SK-N-SH (cell line): ENCODE measurements around the gene CPED1. TPM values are rescaled to one million over a fixed set of nuclear protein-coding genes. Genes with fewer than 3 reads are reported as not detected.
A peak's percentile ranks its signal among the peaks of the same experiment; 100 is the strongest.

ENCODE experiments used
- CTCF ChIA-PET: fragments of 300-600, 350-600 bp; formaldehyde crosslinking; extraction: SDS; loops from one replicate; lab custom pipeline; 2021; lab: Yijun Ruan, JAX
- POLR2A ChIA-PET: fragments of 350-600 bp; sonication (Branson Sonifier 250); formaldehyde crosslinking; extraction: SDS; loops from one replicate; lab custom pipeline; 2020; ENCODE audit warnings: antibody characterized with exemption, inconsistent platforms; lab: Yijun Ruan, JAX
- DNase-seq: peaks from one replicate; pipeline ENCODE4 v3.0.0; 2012
- H2AFZ ChIP-seq: fragments of 200-600 bp; sonication (generic); 2 replicates; pipeline ENCODE4 v1.8.1; 2016; ENCODE audit warnings: antibody characterized with exemption, mild to moderate bottlenecking, low read depth
- H3F3A ChIP-seq: fragments of 200-600 bp; sonication (generic); replicated peaks from 2 replicates; pipeline ENCODE3; 2016; ENCODE audit warnings: antibody characterized with exemption, mild to moderate bottlenecking; ENCODE audit not compliant: insufficient read depth
- H3K27ac ChIP-seq, 2 experiments: fragments of 200-500 bp in 1 of 2; fragments of 200-600 bp in 1 of 2; sonication (Bioruptor generic) in 1 of 2; sonication (generic), shearing (Covaris generic) in 1 of 2; 2 replicates each; pipeline versions ENCODE4 v1.5.1 to v1.6.1; 2014 to 2016; ENCODE audit warnings: low read depth in 2 of 2, inconsistent platforms in 1 of 2, low read length in 1 of 2, mild to moderate bottlenecking in 1 of 2, mixed read lengths in 1 of 2
- H3K27me3 ChIP-seq: fragments of 200-600 bp; sonication (generic), shearing (Covaris generic); 2 replicates; pipeline ENCODE4 v1.6.1; 2016; ENCODE audit warnings: mixed run types; ENCODE audit not compliant: insufficient read depth
- H3K36me3 ChIP-seq, 2 experiments: fragments of 200-500 bp in 1 of 2; fragments of 200-600 bp in 1 of 2; sonication (Bioruptor generic) in 1 of 2; sonication (generic) in 1 of 2; replicated peaks in 1 of 2; 2 replicates each; pipeline versions ENCODE3 to v1.5.1; 2014 to 2016; ENCODE audit warnings: low read length in 1 of 2, mild to moderate bottlenecking in 1 of 2; ENCODE audit not compliant: insufficient read depth in 2 of 2, control insufficient read depth in 1 of 2
- H3K4me1 ChIP-seq, 2 experiments: fragments of 200-500 bp in 1 of 2; fragments of 200-600 bp in 1 of 2; sonication (Bioruptor generic) in 1 of 2; sonication (generic), shearing (Covaris generic) in 1 of 2; 2 replicates each; pipeline versions ENCODE4 v1.5.1 to v1.6.1; 2014 to 2016; ENCODE audit warnings: low read depth in 1 of 2, low read length in 1 of 2, mixed run types in 1 of 2; ENCODE audit not compliant: insufficient read depth in 2 of 2, control insufficient read depth in 1 of 2
- H3K4me2 ChIP-seq: fragments of 200-600 bp; sonication (generic), shearing (Covaris generic); 2 replicates; pipeline ENCODE4 v1.6.1; 2017; ENCODE audit warnings: mixed run types
- H3K4me3 ChIP-seq, 2 experiments: fragments of 200-500 bp in 1 of 2; fragments of 200-600 bp in 1 of 2; sonication (Bioruptor generic) in 1 of 2; sonication (generic), shearing (Covaris generic) in 1 of 2; 2 replicates each; pipeline versions ENCODE4 v1.5.1 to v1.8.1; 2014 to 2016; ENCODE audit warnings: low read depth in 2 of 2, inconsistent platforms in 1 of 2, low read length in 1 of 2, mild to moderate bottlenecking in 1 of 2, mixed read lengths in 1 of 2, moderate library complexity in 1 of 2
- H3K79me2 ChIP-seq: fragments of 200-600 bp; sonication (generic); 2 replicates; pipeline ENCODE4 v1.8.1; 2017; ENCODE audit warnings: mild to moderate bottlenecking; ENCODE audit not compliant: insufficient read depth
- H3K9ac ChIP-seq: fragments of 200-600 bp; sonication (generic); 2 replicates; pipeline ENCODE4 v1.6.1; 2017; ENCODE audit warnings: mixed run types
- H3K9me2 ChIP-seq: fragments of 200-600 bp; sonication (generic); 2 replicates; pipeline ENCODE4 v1.6.1; 2017; ENCODE audit warnings: mixed run types
- H3K9me3 ChIP-seq: fragments of 200-600 bp; sonication (generic); 2 replicates; pipeline ENCODE4 v1.6.1; 2017; ENCODE audit warnings: mixed run types, mild to moderate bottlenecking, moderate library complexity
- H4K20me1 ChIP-seq: fragments of 200-600 bp; sonication (generic); 2 replicates; pipeline ENCODE4 v1.6.1; 2017; ENCODE audit warnings: mild to moderate bottlenecking, mixed run types; ENCODE audit not compliant: insufficient read depth
- CHD2 ChIP-seq: fragments of 150-350 bp; IDR thresholded peaks from 2 replicates; pipeline ENCODE4 v1.6.1; 2018; ENCODE audit warnings: low read length; ENCODE audit not compliant: partially characterized antibody
- EP300 ChIP-seq, 2 experiments: IDR thresholded peaks; 2 replicates each; pipeline versions ENCODE4 v1.4.0 to v1.6.1; 2012; ENCODE audit warnings: borderline replicate concordance in 1 of 2, low read depth in 1 of 2, low read length in 1 of 2
- EZH2phosphoT487 ChIP-seq: fragments of 200-600 bp; sonication (generic); IDR thresholded peaks from 2 replicates; pipeline ENCODE4 v1.6.1; 2017; ENCODE audit warnings: low read depth, mixed run types, mild to moderate bottlenecking, antibody characterized with exemption, moderate library complexity, borderline replicate concordance
- GATA2 ChIP-seq: sonication (generic); formaldehyde crosslinking; IDR thresholded peaks from 2 replicates; pipeline ENCODE4 v1.5.0; 2020; ENCODE audit warnings: mild to moderate bottlenecking, missing genetic modification reagents
- IRF3 ChIP-seq: fragments of 150-350 bp; IDR thresholded peaks from 2 replicates; pipeline ENCODE4 v1.6.1; 2016; ENCODE audit warnings: mild to moderate bottlenecking, low read depth, low read length
- MAX ChIP-seq: IDR thresholded peaks from 2 replicates; pipeline ENCODE4 v1.4.0; 2012; ENCODE audit warnings: low read depth
- RCOR1 ChIP-seq: fragments of 150-350 bp; IDR thresholded peaks from 2 replicates; pipeline ENCODE4 v1.6.1; 2017; ENCODE audit warnings: antibody characterized with exemption, low read length
- RFX5 ChIP-seq: IDR thresholded peaks from 2 replicates; pipeline ENCODE4 v1.6.1; 2012; ENCODE audit warnings: mild to moderate bottlenecking, improper control_type of control experiment, low read length
- RXRA ChIP-seq: IDR thresholded peaks from 2 replicates; pipeline ENCODE4 v1.4.0; 2012; ENCODE audit warnings: low read depth, mild to moderate bottlenecking, borderline replicate concordance
- SIN3A ChIP-seq: IDR thresholded peaks from 2 replicates; pipeline ENCODE4 v1.6.1; 2012; ENCODE audit warnings: low read depth, mild to moderate bottlenecking, low read length, moderate library complexity, borderline replicate concordance
- USF2 ChIP-seq: fragments of 150-350 bp; IDR thresholded peaks from 2 replicates; pipeline ENCODE4 v1.6.1; 2017; ENCODE audit warnings: antibody characterized with exemption, low read length, low read depth, borderline replicate concordance
- YY1 ChIP-seq: IDR thresholded peaks from 2 replicates; pipeline ENCODE4 v1.4.0; 2012; ENCODE audit warnings: low read depth, mild to moderate bottlenecking
- ZBTB33 ChIP-seq: IDR thresholded peaks from 2 replicates; pipeline ENCODE4 v1.4.0; 2012; ENCODE audit warnings: low read depth, borderline replicate concordance
- WGBS: methylation state at CpG from one replicate; pipeline ENCODE4 v1.1.6; 2017; ENCODE audit warnings: low lambda C conversion rate; 5-methylcytosine and 5-hydroxymethylcytosine counted together
- polyA plus RNA-seq, 3 experiments: library from polyadenylated mRNA; depleted of rRNA; stranded (reverse); fragments of >200 nt; gene quantifications; 2 replicates each; pipeline ENCODE4 v1.2.3, GENCODE V29; 2012

The CPED1 gene
- polyA plus RNA-seq, 1 of the 3 experiments (the other 2 are of a cell fraction), result 4.4 TPM

- H3K4me1 ChIP-seq, result peaks cover 5 to 20% of the 10 kb centered on the region in 2 experiments; a peak in 2 of 4 replicates
- no peaks in the 10 kb centered on the region for H3K9me2 ChIP-seq
- WGBS, result 1% methylated on average over 10 of the region's 10 CpGs
- TF ChIP-seq RCOR1 (peak; percentile 68; the same call in 1 of the 2 replicates), ZBTB33 (no peak)
- POLR2A ChIA-PET, result interaction anchor here (0.6 to 1.5 kb wide), 16 partner anchors 9 to 1729 kb away, joined by 3 to 11 read pairs (median 3); partner anchors contain the start of genes CPED1, FAM3C and TSPAN12
- H3F3A ChIP-seq, result no peaks in the 10 kb centered on the region
- H3K36me3 ChIP-seq, result peaks cover 20 to 21% of the 10 kb centered on the region in 2 experiments
- H3K4me2 ChIP-seq, result peak overlapping the region; percentile 73
- peak overlapping the region in 1 of 2 experiments; percentile 18; a peak in 1 of 4 replicates for H3K27ac ChIP-seq
- H4K20me1 ChIP-seq, result no peaks in the 10 kb centered on the region
- CTCF ChIA-PET, result interaction anchor here (0.8 to 2.4 kb wide), 4 partner anchors 11 to 159 kb away, joined by 3 to 9 read pairs (median 9); partner anchors contain the start of gene CPED1
- H3K4me3 ChIP-seq, result peak overlapping the region; percentile 92 to 98
- peak overlapping the region; percentile 32; the same call in 1 of the 2 replicates for H3K9ac ChIP-seq
- H3K9me3 ChIP-seq, result no peaks in the 10 kb centered on the region
- peaks cover 10% of the 10 kb centered on the region; the same call in 1 of the 2 replicates for H3K27me3 ChIP-seq
- DNase-seq, result no peak
- peaks cover 29% of the 10 kb centered on the region for H3K79me2 ChIP-seq
- peak overlapping the region; percentile 99 for H2AFZ ChIP-seq
Observed at GRCh38 chr7:120949998-120950538, 38.4 kb upstream of the CPED1 start.

GRCh38 chr7:120950539-120951308 is 37.8 kb upstream of the CPED1 start, which contains the start of gene ING3:
TSS of gene ING3 (plus strand) at chr7:120950777. CDS start at chr7:120950897, 120 bp downstream.
- Histone ChIP-seq H3K27ac (peak within 1 kb of the TSS; percentile 96 to 100), H3K27me3 (peaks cover 3% of the 10 kb centered on the region; the same call in 1 of the 2 replicates), H3K4me2 (peak within 1 kb of the TSS; percentile 86), H3K4me1 (peaks cover 5 to 20% of the 10 kb centered on the region in 2 experiments; a peak in 2 of 4 replicates), H3K4me3 (peak within 1 kb of the TSS; percentile 92 to 98), H3F3A (no peaks in the 10 kb centered on the region), H3K36me3 (peaks cover 23 to 27% of the 10 kb centered on the region in 2 experiments), H4K20me1 (no peaks in the 10 kb centered on the region), H2AFZ (peak within 1 kb of the TSS; percentile 99), H3K9me2 (no peaks in the 10 kb centered on the region), H3K9me3 (no peaks in the 10 kb centered on the region), H3K79me2 (peaks cover 29% of the 10 kb centered on the region), H3K9ac (peak within 1 kb of the TSS; percentile 95)
- POLR2A ChIA-PET, result interaction anchor here (0.6 to 1.5 kb wide), 17 partner anchors 8 to 1730 kb away, joined by 3 to 11 read pairs (median 3); partner anchors contain the start of genes CPED1, FAM3C and TSPAN12
- WGBS, result 1% methylated on average over 65 of the region's 71 CpGs
- DNase-seq, result peak; percentile 96
- CTCF ChIA-PET, result interaction anchor here (0.8 to 2.4 kb wide), 9 partner anchors 10 to 159 kb away, joined by 3 to 9 read pairs (median 4); partner anchors contain the start of gene CPED1
- TF ChIP-seq EZH2phosphoT487 (no peak), RXRA (no peak), IRF3 (no peak; the same call in 1 of the 2 replicates), RFX5 (peak; percentile 82), SIN3A (peak; percentile 47), RCOR1 (no peak; the same call in 1 of the 2 replicates), GATA2 (CRISPR knock-in tag) (no peak), MAX (peak; percentile 46), CHD2 (peak; percentile 96), EP300 (IDR thresholded peaks at IDR 0.05; ENCODE audit: borderline replicate concordance in 1 of 2, low read depth in 1 of 2, low read length in 1 of 2) (no peak; a peak in 1 of 4 replicates), USF2 (no peak), YY1 (peak; percentile 93)
